Measurements from ENCODE around the gene TMEM181. TPM values are rescaled to one million over a fixed set of nuclear protein-coding genes. Genes with fewer than 3 reads are reported as not detected.

TMEM181 gene
- polyA plus RNA-seq, 1 experiment: 20.6 TPM

GRCh38 chr6:158572653-158573541 is 13.0 kb downstream of the TMEM181 start:
- no peaks in the 10 kb centered on the region for H3K27me3 ChIP-seq (ENCODE audit: control insufficient read depth, insufficient read depth, low read length)
- no peak for DNase-seq (ENCODE audit: low read depth)
- no peak for TF ChIP-seq CTCF (IDR thresholded peaks at IDR 0.05; ENCODE audit: insufficient read depth, low read depth, low read length)
- peaks cover 6% of the 10 kb centered on the region for H3K36me3 ChIP-seq (ENCODE audit: control insufficient read depth, insufficient read depth, low read length)
- ChIA-PET POLR2A (no interaction called here), CTCF (no interaction called here)
- H3K4me3 ChIP-seq (ENCODE audit: low read depth, low read length): no peak overlapping the region

- no peak for DNase-seq (ENCODE audit: low read depth)
- Histone ChIP-seq H3K4me3 (ENCODE audit: low read depth, low read length) (no peak overlapping the region), H3K36me3 (ENCODE audit: control insufficient read depth, insufficient read depth, low read length) (peaks cover 6% of the 10 kb centered on the region), H3K27me3 (ENCODE audit: control insufficient read depth, insufficient read depth, low read length) (no peaks in the 10 kb centered on the region)
- POLR2A ChIA-PET: no interaction called here
- CTCF ChIA-PET: no interaction called here
- no peak for TF ChIP-seq CTCF (IDR thresholded peaks at IDR 0.05; ENCODE audit: insufficient read depth, low read depth, low read length)
Measured at GRCh38 chr6:158573542-158573931, 13.6 kb downstream of the TMEM181 start.

- Histone ChIP-seq H3K4me3 (ENCODE audit: low read depth, low read length) (no peak overlapping the region), H3K27me3 (ENCODE audit: control insufficient read depth, insufficient read depth, low read length) (no peaks in the 10 kb centered on the region), H3K36me3 (ENCODE audit: control insufficient read depth, insufficient read depth, low read length) (peaks cover 6% of the 10 kb centered on the region)
- TF ChIP-seq CTCF (IDR thresholded peaks at IDR 0.05; ENCODE audit: insufficient read depth, low read depth, low read length): no peak
- DNase-seq (ENCODE audit: low read depth): no peak
- POLR2A ChIA-PET: no interaction called here
- CTCF ChIA-PET: no interaction called here
Measured at GRCh38 chr6:158574800-158575199, 14.9 kb downstream of the TMEM181 start.

DNA sequence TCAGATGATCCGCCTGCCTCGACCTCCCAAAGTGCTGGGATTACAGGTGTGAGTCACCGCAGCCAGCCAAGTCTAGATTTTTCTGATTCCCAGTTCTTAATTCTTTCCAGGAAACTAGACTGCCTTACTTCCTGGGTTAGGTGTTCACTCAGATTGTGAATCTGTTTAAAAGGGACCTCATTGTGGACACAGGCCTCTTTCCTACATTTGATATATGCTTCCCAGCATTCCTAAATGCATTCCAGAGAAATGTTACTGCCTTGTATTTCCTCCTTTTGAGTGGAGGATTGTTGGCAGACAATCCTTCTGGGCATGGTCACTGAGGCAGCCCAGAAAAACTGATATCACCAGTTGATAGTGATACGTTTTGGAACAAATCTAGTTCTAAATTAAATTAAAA is 15.7 kb downstream of the TMEM181 start:
- ChIA-PET POLR2A (no interaction called here), CTCF (no interaction called here)
- H3K36me3 ChIP-seq (ENCODE audit: control insufficient read depth, insufficient read depth, low read length): peaks cover 6% of the 10 kb centered on the region
- no peak overlapping the region for H3K4me3 ChIP-seq (ENCODE audit: low read depth, low read length)
- TF ChIP-seq CTCF (IDR thresholded peaks at IDR 0.05; ENCODE audit: insufficient read depth, low read depth, low read length): no peak
- DNase-seq (ENCODE audit: low read depth): no peak
- no peaks in the 10 kb centered on the region for H3K27me3 ChIP-seq (ENCODE audit: control insufficient read depth, insufficient read depth, low read length)

DNA sequence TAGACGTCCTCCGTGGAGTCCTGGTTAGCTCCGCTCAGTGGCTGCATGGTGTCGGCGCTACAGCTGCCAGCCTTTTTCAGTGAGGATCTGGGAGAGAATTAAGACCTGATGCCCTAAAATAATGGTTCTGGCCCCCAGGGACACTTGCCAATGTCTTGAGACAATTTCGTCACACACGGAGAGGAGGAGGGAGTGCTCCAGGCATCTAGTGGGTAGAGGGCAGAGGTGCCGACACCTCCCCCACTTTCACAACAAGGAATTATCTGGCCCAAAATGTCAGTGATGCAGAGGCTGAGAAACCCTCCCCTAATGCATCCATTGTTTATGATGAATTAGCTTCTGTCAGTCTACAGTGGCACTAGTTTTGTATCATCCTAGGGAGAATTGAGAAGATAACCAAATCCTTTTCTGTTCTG is 24.4 kb downstream of the TMEM181 start:
- Histone ChIP-seq H3K4me3 (ENCODE audit: low read depth, low read length) (no peak overlapping the region), H3K27me3 (ENCODE audit: control insufficient read depth, insufficient read depth, low read length) (no peaks in the 10 kb centered on the region), H3K36me3 (ENCODE audit: control insufficient read depth, insufficient read depth, low read length) (peaks cover 23% of the 10 kb centered on the region)
- ChIA-PET POLR2A (no interaction called here), CTCF (no interaction called here)
- DNase-seq (ENCODE audit: low read depth): no peak
- TF ChIP-seq CTCF (IDR thresholded peaks at IDR 0.05; ENCODE audit: insufficient read depth, low read depth, low read length): no peak

All from BJ (cell line).